PC-9 (cell line): ENCODE results near the gene SLC25A41.

Experiments used
- EZH2 ChIP-seq: fragments of 200-600 bp; sonication (generic); IDR thresholded peaks from 2 replicates; pipeline ENCODE4 v1.8.0; 2017; ENCODE audit warnings: antibody characterized with exemption, low read depth
- TF ChIP-seq, protein P1 (sequence below): fragments of 200-600 bp; sonication (generic); conservative IDR thresholded peaks from 2 replicates; pipeline ENCODE4 v1.6.1; 2017; ENCODE audit warnings: mixed run types, antibody characterized with exemption, mild to moderate bottlenecking, moderate library complexity

DNA sequence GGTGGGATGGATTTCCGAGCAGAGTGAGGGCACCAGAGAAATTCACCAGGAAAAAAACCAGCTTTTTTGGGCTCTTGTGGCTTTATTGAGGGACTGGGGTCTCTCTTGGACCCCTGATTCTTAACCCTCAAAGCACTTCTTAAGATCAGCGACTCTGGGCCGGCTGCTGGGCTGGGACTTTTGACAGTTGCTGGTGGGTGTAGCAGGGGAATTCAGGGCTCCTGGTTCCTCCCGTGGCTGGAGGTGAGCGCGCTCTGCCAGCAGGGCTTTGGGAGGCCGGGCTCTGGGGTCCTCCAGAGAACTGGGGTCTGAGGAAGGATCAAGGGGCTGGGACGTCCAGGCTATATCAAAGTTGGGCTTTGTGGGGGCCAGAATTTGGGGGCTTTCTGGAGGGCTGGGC, 33.8 kb upstream of the SLC25A41 start:
- TF ChIP-seq, protein P1, sequence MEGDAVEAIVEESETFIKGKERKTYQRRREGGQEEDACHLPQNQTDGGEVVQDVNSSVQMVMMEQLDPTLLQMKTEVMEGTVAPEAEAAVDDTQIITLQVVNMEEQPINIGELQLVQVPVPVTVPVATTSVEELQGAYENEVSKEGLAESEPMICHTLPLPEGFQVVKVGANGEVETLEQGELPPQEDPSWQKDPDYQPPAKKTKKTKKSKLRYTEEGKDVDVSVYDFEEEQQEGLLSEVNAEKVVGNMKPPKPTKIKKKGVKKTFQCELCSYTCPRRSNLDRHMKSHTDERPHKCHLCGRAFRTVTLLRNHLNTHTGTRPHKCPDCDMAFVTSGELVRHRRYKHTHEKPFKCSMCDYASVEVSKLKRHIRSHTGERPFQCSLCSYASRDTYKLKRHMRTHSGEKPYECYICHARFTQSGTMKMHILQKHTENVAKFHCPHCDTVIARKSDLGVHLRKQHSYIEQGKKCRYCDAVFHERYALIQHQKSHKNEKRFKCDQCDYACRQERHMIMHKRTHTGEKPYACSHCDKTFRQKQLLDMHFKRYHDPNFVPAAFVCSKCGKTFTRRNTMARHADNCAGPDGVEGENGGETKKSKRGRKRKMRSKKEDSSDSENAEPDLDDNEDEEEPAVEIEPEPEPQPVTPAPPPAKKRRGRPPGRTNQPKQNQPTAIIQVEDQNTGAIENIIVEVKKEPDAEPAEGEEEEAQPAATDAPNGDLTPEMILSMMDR, result no peak
- no peak for TF ChIP-seq EZH2
